AG09309 (cell line): ENCODE results near the gene PXK.

Experiments
- DNase-seq: peaks from one replicate; pipeline ENCODE4 v3.0.0-alpha.2; 2010; ENCODE audit warnings: low read depth
- H3K4me3 ChIP-seq: 2 replicates; pipeline ENCODE4 v1.5.1; 2011; ENCODE audit warnings: mild to moderate bottlenecking, low read depth, low read length, moderate library complexity; ENCODE audit not compliant: control insufficient read depth
- CTCF ChIP-seq: IDR thresholded peaks from 2 replicates; pipeline ENCODE4 v1.5.1; 2011; ENCODE audit warnings: mild to moderate bottlenecking, low read depth, low read length, inconsistent platforms; ENCODE audit not compliant: insufficient read depth, control insufficient read depth; ENCODE audit errors: missing control alignments

The PXK gene

GRCh38 chr3:58464866-58465265 lies 132.2 kb downstream of the PXK start:
- DNase-seq, result no peak
- no peak for TF ChIP-seq CTCF
- no peak overlapping the region for H3K4me3 ChIP-seq

- no peak for TF ChIP-seq CTCF
- no peak overlapping the region for H3K4me3 ChIP-seq
- DNase-seq, result no peak
Measured at GRCh38 chr3:58466899-58467563, 134.3 kb downstream of the PXK start.

- H3K4me3 ChIP-seq, result no peak overlapping the region
- DNase-seq, result no peak
- TF ChIP-seq CTCF, result no peak
Measured at GRCh38 chr3:58469096-58469495, 136.4 kb downstream of the PXK start.

- no peak for TF ChIP-seq CTCF
- H3K4me3 ChIP-seq, result no peak overlapping the region
- DNase-seq, result no peak
Measured at GRCh38 chr3:58470363-58471024, 137.8 kb downstream of the PXK start.

GRCh38 chr3:58471025-58471887 lies 138.6 kb downstream of the PXK start:
- no peak for TF ChIP-seq CTCF
- peak; percentile 74 for DNase-seq

GRCh38 chr3:58473275-58473674 lies 140.6 kb downstream of the PXK start:
- H3K4me3 ChIP-seq, result no peak overlapping the region
- DNase-seq, result no peak
- TF ChIP-seq CTCF, result no peak

More at GRCh38 chr3:58471025-58471887, 138.6 kb downstream of the PXK start:
- no peak overlapping the region for H3K4me3 ChIP-seq
